GM19035 (cell line): ENCODE measurements around the gene DCUN1D4.
A peak's percentile ranks its signal among the peaks of the same experiment; 100 is the strongest.

Experiments
- ATAC-seq: cut with Tn5 transposase; IDR thresholded peaks from one replicate; pipeline ENCODE4 v1.9.1; 2021; ENCODE audit not compliant: unreplicated experiment

Gene DCUN1D4

DNA sequence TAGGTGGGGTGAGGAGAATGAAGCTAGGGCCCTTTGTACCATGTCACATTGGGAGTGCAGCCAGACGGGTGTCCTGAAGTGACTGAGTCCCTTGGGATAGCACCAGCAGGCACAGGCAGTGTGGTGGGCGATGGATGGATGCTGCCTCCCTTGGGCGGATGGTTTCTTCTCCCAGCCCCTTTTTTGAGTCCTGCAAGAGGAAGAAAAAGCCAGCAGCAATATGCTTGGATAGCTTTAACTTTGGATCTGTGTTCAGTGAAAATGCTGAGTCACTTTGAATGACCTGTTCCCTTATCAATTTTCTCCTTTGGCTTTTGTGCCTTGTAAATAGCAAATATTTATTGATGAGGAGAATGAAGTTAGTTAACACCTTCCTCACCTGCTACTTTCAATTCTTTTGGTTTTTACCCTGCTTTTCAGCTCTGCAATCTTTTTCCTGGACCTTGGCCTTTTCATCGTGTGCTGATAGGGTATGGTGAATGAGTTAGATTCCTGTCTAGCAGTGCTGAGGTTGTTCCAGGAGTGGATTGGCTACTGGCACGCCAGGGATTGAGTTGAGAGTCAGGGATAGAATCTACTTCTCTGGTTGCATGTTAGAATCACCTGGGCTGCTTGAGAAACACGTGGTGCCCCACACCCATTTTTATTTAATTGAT lies 10.2 kb downstream of the DCUN1D4 start:
- no peak for ATAC-seq

GRCh38 chr4:51855270-51855669 lies 12.3 kb downstream of the DCUN1D4 start:
- no peak for ATAC-seq

DNA sequence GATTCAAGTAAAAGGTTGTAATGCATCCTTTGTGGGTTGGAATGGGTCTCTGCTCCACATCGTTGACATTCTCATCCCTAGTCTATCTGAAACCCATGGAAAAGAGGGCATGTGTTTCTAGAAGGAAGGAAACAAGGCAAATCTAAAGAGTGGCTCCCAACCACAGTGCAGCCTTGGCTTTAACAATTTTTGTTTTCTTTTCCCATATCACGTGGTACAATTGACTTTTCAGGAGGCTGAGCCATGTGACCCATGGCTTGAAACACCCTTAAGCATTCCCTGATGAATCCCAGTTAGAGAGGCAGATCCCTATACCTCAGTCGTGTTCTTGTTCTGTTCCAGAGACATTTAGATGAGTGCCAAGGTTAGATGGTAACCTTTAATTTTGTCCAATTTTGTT lies 12.8 kb downstream of the DCUN1D4 start:
- no peak for ATAC-seq

- ATAC-seq: no peak
Measured at GRCh38 chr4:51858605-51859202, 15.8 kb downstream of the DCUN1D4 start.

- no peak for ATAC-seq
Measured at GRCh38 chr4:51859476-51860031, 16.6 kb downstream of the DCUN1D4 start.

DNA sequence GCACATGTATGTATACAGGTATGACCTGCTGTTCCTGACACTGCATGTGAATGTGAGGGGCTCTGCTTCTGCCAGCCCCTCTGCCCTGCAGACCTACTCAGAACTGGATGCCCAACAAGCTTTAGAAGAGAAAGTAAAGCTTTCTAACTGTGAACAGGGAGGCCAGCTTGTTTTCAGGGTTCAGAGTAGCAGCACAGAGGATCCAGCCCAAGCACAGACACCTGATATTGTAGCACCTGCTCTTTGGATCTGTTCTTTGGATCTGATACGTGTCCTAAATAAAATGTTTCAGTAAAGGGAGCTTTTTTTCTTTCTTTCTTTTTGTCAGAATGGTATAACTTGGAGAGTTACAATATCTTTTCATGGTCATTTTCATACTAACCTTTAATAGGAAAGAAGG lies 19.2 kb downstream of the DCUN1D4 start:
- no peak for ATAC-seq

DNA sequence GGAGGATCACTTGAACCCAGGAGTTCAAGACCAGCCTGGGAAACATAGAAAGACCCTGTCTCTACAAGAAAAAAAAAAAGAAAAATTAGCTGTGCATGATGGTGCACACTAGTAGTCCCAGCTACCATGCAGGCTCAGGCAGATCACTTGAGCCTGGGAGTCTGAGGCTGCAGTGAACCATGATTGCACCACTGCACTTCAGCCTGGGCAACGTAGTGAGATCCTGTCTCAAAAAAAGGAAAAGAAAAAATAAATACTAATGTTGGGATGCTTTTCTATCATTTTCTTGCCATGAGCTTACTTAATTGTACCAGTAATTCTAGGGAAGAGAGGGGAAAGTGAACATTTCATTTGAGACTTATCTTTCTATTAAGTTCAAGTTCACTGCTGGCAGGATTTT lies 19.8 kb downstream of the DCUN1D4 start:
- no peak for ATAC-seq

DNA sequence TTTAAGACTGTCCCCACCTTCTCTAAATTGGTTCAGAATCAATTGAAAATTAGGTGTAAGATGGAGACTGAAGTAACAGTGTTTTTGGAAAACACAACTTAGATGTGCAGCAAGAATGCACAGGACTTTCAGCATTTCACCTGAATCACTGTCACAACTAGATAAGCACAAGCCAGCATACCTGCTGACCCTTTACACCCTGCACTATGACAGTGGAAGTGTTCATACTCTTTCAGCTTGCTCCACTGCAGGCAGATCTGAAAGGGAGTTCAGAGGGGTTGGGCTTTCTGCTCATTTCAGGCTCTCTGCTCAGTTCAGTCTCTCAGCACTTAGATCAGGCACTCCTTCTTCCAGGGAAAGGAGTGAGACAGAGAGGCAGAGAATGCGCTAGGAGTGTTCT lies 22.8 kb downstream of the DCUN1D4 start:
- no peak for ATAC-seq

- ATAC-seq: no peak
Measured at GRCh38 chr4:51866835-51867234, 23.9 kb downstream of the DCUN1D4 start.

GRCh38 chr4:51867689-51868448 lies 24.9 kb downstream of the DCUN1D4 start:
- no peak for ATAC-seq

DNA sequence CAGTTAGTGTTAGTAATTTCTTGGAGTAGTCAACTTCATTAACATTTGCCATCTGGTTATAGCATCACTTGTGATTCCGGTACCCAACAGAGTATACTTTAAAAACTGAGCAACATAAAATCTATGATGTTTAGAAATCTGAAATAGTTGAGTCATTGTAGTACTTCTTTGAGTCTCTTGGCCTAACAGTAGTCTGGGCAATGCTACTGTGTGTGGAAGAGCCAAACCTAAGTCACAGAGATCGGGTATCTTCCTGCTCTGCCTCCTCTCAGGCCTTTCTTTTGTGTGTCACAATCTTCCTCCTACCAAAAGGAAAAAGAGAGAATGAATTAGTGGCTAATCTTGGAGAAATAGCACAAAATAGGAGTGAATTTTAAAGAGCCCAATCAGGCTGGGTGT lies 25.5 kb downstream of the DCUN1D4 start:
- no peak for ATAC-seq

- ATAC-seq: no peak
Measured at GRCh38 chr4:51870441-51871188, 27.7 kb downstream of the DCUN1D4 start.

DNA sequence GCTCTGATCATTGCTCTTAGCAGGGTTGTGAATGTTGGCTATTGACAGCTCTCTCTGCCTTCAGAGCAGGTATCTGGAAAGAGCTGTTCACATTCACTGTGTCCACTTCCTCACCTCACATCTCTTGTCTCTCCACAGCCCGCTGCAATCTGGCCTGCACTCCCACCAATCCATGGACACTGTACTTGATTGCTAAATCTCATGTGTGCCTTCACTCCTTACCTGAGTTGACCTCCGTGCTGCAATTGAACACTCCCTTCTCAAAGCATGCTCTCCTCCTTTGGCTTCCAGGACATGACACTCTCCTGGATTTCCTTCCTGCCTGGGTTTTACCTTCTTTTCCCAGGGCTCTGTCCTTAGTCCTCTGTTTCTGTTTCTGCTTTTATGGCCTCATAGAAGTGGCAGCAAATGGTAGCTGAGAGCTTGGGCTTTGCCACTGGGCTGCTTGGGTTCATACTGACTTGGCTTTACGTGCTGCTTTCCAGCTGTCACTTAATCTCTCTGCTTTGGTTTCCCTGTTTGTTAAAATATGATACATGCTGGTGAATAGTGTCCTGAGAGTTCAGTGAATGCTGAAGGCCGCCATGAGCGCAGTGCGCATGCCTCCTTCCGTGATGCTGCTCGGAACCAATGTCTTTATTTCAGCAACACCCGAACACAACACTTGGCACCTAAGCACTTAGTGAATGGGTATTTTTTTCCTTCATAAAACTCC lies 29.5 kb downstream of the DCUN1D4 start:
- no peak for ATAC-seq

GRCh38 chr4:51874551-51874950 lies 31.6 kb downstream of the DCUN1D4 start:
- no peak for ATAC-seq

DNA sequence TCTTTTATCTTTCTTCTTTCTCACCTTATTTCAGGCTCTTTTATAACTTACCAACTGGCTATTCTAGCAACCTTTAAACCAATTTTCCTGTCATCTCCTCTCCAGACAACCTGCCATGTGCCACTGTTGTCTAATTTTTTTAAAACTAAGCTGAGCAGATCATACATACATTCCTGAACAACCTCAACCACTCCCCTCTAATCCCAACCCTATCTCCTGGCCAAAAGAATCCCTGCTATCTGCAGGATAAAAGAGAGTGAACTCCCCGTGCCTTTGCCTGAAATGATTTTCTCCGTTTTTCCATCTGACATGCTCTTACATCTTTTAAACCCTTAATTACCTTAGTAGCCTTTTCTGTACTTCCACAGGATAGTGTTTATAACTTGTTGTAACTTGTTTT lies 35.5 kb downstream of the DCUN1D4 start:
- ATAC-seq: no peak

DNA sequence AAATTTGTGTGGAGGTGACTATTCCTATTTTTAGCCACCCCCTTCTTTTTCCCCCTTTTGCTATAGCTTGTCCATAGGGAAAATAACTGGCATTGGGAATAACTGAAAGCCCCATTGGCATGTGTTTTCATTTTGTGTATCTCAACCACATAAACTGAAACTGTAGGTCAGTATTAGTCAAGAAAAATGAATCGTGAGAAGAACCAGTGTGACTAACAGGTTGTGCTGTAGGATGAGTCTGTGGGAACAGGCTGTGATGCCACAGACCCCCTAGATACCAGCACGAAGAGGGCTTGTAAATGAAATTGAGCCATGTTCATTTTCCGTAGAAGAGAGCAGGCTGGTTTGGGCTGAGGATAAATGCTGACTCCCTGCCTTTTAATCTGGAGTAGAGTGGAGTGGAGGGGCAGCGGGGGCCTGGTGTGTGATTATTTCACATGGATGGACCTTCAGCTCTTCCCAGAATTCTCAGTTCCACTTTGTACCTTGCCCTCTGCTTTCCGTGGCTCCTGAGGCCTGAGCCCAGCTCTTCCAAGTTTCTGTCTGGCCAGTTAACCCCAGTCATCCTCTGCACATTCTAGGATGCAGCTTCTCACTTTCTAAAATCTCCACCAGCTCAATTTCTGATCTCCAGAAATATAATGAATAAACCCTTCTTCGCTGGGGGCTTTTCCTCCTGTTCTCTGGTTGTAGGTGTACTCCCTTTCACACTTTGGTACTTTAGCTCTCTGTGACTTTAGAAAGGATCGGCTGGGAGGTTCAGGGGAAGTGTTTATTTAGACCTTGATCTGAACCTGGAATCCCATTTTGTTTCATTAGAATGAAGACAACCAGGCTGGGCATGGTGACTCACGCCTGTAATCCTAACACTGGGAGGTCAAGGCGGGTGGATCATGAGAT lies 37.3 kb downstream of the DCUN1D4 start:
- no peak for ATAC-seq

DNA sequence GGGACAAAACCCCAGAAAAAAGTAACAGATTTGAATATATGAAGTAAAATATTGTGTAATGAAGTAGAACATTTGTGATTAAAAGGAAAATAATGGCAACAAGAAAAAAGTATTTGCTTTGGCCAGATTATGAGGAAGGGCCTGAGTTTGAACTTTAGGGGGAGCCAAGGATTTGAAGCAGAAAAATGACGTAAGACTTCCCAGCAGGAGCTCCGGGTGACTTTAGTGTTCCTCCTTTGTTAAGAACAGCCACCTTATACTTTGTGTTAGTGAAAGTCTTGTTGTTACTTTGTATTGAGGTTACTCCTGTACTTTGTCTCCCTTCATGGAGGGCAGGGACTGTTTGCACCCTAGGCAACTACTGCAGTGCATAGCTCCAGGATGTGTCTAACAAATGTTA lies 41.1 kb downstream of the DCUN1D4 start:
- ATAC-seq: no peak

GRCh38 chr4:51884606-51885005 lies 41.7 kb downstream of the DCUN1D4 start:
- no peak for ATAC-seq

- ATAC-seq: peak; percentile 80
Measured at GRCh38 chr4:51885363-51885762, 42.4 kb downstream of the DCUN1D4 start.

- ATAC-seq: no peak
Measured at GRCh38 chr4:51890760-51891159, 47.8 kb downstream of the DCUN1D4 start.
